Measurements from ENCODE around the gene FBXO24. TPM values are rescaled to one million over a fixed set of nuclear protein-coding genes. Genes with fewer than 3 reads are reported as not detected.

The FBXO24 gene
- total RNA-seq, 1 donor = 0.43 TPM

DNA sequence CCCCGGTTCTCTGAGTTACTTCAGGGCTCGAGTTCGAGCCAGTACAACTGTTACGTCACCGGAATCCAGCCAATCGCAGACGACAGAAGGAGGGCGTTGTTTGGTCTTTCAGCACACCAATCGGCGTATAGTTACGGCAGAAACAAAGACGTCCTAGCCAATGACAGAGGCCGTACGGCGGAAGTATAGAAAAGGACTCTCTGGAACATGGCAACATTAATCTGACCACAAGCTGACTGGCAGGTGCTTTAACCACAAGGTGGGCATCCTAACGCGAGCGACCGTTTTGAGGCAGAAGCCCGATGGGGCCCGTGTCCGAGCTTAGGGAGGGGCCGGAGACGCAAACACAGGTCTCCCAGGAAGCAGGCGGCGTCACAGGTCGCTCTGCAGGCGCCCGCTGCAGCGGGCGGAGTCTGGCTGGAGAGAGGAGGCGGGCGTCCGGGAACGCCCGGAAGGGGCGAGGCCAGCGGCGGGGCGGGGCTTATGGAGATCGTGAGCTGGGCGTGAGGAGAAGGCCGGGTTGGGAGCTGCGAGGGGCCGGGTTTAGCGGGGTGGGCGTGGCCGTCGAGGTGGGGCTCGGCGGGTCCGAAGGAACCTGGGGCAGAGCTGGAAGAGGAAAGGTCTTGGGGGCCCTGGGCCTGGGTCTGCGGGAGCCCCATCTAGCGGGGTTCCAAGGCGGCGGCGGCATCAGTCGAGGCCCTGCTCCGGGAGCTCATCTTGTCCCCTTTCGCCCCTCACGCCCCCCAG is 26.0 kb downstream of the FBXO24 start, which contains the start of gene MOSPD3:
TSS of gene MOSPD3 (plus strand) at position 558 of the 747 bp plus-strand sequence. CDS start 252 bp downstream, outside the sequence.
- peak; percentile 99 for DNase-seq (ENCODE audit: low read depth)
- TF ChIP-seq, protein P1, sequence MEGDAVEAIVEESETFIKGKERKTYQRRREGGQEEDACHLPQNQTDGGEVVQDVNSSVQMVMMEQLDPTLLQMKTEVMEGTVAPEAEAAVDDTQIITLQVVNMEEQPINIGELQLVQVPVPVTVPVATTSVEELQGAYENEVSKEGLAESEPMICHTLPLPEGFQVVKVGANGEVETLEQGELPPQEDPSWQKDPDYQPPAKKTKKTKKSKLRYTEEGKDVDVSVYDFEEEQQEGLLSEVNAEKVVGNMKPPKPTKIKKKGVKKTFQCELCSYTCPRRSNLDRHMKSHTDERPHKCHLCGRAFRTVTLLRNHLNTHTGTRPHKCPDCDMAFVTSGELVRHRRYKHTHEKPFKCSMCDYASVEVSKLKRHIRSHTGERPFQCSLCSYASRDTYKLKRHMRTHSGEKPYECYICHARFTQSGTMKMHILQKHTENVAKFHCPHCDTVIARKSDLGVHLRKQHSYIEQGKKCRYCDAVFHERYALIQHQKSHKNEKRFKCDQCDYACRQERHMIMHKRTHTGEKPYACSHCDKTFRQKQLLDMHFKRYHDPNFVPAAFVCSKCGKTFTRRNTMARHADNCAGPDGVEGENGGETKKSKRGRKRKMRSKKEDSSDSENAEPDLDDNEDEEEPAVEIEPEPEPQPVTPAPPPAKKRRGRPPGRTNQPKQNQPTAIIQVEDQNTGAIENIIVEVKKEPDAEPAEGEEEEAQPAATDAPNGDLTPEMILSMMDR (IDR thresholded peaks at IDR 0.05; ENCODE audit: insufficient read depth, low read depth, low read length) = no peak
- H3K4me3 ChIP-seq (ENCODE audit: low read depth, low read length) = peak within 1 kb of the TSS; percentile 86

DNA sequence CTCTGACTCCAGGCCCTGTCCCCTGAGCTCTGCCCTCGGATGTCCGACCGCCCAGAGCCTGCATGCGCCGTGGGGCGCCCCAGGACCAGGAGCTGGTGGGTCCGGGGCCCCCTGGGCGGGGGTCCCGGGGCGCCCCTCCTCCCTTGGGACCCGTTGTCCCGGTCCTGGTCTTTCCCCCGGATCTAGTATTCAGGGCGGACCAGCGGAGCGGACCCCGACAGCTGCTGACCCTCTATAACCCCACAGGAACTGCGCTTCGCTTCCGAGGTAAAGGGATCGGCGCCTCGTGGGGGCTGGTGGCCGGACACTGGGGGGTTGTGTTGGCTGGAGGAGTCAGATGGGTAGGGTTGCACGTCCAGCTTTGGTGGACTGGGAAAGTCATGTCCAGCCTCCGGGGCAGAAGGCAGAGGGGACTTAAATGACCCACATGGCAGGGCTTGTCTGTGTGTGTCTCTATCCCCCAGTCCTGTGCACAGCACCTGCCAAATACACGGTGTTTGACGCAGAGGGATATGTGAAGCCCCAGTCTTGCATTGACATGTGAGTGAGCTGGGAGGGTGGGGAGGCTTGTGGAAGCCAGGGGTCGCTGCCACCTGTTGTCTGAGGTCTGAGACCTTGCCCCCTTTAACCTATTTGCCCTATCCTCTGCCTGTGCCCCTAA is 26.7 kb downstream of the FBXO24 start:
- no peak for DNase-seq (ENCODE audit: low read depth)
- peak overlapping the region; percentile 86 for H3K4me3 ChIP-seq (ENCODE audit: low read depth, low read length)
- TF ChIP-seq, protein P1 (IDR thresholded peaks at IDR 0.05; ENCODE audit: insufficient read depth, low read depth, low read length) = peak; percentile 25

DNA sequence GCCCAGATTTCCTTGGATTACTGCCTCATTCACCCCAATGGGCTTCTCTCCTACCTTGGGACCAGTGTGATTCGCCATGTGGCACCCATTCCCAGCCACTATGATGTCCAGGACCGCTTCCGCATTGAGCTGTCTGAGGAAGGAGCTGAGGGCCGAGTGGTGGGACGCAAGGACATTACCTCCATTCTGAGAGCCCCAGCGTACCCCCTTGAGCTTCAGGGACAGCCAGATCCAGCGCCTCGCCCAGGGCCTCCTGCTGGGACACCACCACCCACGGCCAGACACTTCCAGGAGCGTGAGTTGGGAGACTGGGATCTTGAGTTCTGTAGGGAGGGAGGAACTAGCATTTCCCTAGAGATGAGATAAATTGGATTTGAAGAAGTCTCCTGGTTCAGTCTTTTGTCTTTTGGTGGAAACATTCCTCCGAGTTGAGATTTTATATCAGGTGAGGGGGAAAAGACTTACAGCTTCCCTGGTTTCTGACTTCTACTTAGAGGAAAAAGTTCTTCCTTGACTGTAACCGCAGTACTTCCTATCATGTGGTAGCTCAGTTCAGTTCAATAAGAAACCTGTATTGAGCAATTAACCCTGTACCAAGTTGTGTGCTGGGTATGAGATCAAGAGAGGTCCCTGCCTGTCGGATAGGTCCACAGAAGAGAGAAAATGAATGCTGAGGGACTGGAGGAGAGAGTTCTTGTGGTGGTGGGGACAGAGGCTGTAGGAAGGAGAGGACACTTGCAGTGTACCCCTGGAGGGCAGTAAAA is 27.5 kb downstream of the FBXO24 start:
- no peak for DNase-seq (ENCODE audit: low read depth)
- TF ChIP-seq, protein P1 (IDR thresholded peaks at IDR 0.05; ENCODE audit: insufficient read depth, low read depth, low read length) = no peak
- H3K4me3 ChIP-seq (ENCODE audit: low read depth, low read length) = peak overlapping the region; percentile 86

DNA sequence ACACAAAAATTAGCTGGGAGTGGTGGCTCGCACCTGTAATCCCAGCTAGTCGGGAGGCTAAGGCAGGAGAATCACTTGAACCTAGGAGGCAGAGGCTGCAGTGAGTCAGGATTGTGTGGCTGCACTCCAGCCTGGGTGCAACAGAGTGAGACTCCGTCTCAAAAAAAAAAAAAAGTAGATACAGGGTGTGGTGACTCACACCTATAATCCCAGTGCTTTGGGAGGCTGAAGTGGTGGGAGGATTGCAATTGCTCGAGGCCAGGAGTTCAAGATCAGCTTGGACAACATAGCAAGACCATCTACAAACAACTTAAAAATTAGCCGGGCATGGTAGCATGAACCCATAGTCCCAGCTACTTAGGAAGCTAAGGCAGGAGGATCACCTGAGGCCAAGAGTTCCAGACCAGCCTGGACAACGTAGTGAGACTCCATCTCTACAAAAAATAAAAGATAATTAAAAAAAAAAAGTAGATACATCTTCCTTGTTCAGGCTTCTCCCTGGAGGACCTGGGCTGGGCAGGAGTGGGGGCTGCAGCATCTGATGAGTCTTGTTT is 28.3 kb downstream of the FBXO24 start:
- no peak for DNase-seq (ENCODE audit: low read depth)
- TF ChIP-seq, protein P1 (IDR thresholded peaks at IDR 0.05; ENCODE audit: insufficient read depth, low read depth, low read length) = no peak
- H3K4me3 ChIP-seq (ENCODE audit: low read depth, low read length) = no peak overlapping the region

DNA sequence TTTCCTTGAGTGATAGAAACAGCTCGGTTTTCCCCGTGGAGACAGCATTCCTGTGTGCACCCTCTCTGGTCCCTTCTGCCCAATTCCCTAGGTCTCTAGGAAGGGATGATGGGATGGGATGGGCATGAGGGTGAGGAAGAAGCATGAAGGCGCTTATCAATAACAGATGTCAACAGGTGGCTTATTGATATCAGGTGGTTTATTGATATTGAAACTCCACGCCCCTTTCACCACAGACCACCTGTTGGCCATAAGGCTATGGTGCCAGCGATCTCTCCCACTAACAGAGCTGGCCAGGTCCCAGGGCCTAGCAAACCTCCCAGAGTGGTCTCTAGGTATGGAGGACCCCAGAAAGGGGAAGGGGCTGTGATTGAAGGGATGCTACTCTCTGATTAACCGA is 34.1 kb downstream of the FBXO24 start:
- no peak for DNase-seq (ENCODE audit: low read depth)

DNA sequence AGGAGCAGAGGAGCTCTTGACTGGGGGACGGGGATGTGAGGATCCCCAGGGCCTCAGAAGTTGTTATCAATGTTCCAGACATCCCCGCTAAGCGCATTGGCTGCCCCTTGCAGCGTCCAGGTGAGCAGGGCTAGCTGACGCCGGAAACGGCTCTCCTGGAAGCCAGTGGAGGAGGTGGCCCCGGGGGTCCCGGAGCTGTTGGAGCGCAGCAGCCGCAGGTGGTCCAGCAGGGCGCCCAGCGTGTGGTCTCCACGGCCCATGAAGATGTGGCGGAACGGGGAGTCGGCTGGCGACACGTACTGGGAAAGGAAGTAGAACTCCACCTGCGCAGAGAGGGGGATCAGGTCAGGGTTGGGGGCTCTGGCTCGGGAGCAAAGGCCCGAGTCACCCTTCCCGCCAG is 34.7 kb downstream of the FBXO24 start:
- no peak overlapping the region for H3K4me3 ChIP-seq (ENCODE audit: low read depth, low read length)
- TF ChIP-seq, protein P1 (IDR thresholded peaks at IDR 0.05; ENCODE audit: insufficient read depth, low read depth, low read length) = no peak
- DNase-seq (ENCODE audit: low read depth) = no peak

More for the DNA sequence above, 34.1 kb downstream of the FBXO24 start:
- no peak overlapping the region for H3K4me3 ChIP-seq (ENCODE audit: low read depth, low read length)
- TF ChIP-seq, protein P1 (IDR thresholded peaks at IDR 0.05; ENCODE audit: insufficient read depth, low read depth, low read length) = no peak
